SU-DHL-6 (cell line): ENCODE measurements around the gene ZC3H7B.

Experiments used
- EZH2phosphoT487 ChIP-seq: fragments of 200-600 bp; sonication (generic), shearing (Covaris generic); conservative IDR thresholded peaks from 2 replicates; pipeline ENCODE4 v1.6.1; 2018; ENCODE audit warnings: mild to moderate bottlenecking, antibody characterized with exemption, low read length, moderate library complexity, mixed read lengths
- TF ChIP-seq, protein P1 (sequence below): fragments of 200-600 bp; sonication (generic); IDR thresholded peaks from one replicate; pipeline ENCODE4 v1.5.1; 2017; ENCODE audit warnings: antibody characterized with exemption, mild to moderate bottlenecking, low read length, moderate library complexity; ENCODE audit not compliant: insufficient read depth, poor library complexity, severe bottlenecking

DNA sequence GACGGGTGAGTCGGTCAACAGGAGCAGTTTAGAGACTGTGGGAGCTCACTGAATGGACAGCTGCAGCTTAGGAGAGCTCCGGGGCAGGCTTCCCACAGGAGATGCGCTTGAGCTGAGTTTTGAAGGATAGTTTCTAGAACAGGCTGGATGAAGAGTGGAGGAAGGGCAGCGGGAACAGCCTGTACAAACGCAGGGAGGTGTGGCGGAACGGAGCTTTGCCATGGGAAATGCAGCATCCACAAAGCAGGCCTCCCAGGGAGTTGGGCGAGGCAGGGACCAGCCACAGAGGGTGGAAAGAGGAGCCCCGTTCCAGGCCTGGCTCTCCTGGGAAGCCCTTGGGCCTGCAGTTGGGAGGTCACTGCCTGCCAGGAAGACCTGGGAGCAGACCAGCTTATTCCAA, 53.7 kb downstream of the ZC3H7B start:
- TF ChIP-seq, protein P1, sequence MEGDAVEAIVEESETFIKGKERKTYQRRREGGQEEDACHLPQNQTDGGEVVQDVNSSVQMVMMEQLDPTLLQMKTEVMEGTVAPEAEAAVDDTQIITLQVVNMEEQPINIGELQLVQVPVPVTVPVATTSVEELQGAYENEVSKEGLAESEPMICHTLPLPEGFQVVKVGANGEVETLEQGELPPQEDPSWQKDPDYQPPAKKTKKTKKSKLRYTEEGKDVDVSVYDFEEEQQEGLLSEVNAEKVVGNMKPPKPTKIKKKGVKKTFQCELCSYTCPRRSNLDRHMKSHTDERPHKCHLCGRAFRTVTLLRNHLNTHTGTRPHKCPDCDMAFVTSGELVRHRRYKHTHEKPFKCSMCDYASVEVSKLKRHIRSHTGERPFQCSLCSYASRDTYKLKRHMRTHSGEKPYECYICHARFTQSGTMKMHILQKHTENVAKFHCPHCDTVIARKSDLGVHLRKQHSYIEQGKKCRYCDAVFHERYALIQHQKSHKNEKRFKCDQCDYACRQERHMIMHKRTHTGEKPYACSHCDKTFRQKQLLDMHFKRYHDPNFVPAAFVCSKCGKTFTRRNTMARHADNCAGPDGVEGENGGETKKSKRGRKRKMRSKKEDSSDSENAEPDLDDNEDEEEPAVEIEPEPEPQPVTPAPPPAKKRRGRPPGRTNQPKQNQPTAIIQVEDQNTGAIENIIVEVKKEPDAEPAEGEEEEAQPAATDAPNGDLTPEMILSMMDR = no peak
- no peak for TF ChIP-seq EZH2phosphoT487
